HepG2 (cell line): ENCODE measurements around the gene MNAT1. TPM values are rescaled to one million over a fixed set of nuclear protein-coding genes. Genes with fewer than 3 reads are reported as not detected.
A peak's percentile ranks its signal among the peaks of the same experiment; 100 is the strongest.

Experiments
- CAMTA2 ChIP-seq: sonication (generic); formaldehyde crosslinking; IDR thresholded peaks from 2 replicates; pipeline ENCODE4 v1.4.0; 2020; ENCODE audit warnings: mild to moderate bottlenecking, missing genetic modification reagents, borderline replicate concordance
- CBX2 ChIP-seq, 2 experiments: fragments of 200-600 bp in 1 of 2; sonication (generic); formaldehyde crosslinking in 1 of 2; IDR thresholded peaks; 2 replicates each; pipeline versions ENCODE4 v1.7.0 to v1.8.1; 2018 to 2022; ENCODE audit warnings: low read depth in 2 of 2, low read length in 1 of 2, mild to moderate bottlenecking in 1 of 2, missing genetic modification reagents in 1 of 2
- CTCF ChIP-seq: sonication (generic); formaldehyde crosslinking; IDR thresholded peaks from 2 replicates; pipeline ENCODE4 v1.5.0; 2020; ENCODE audit warnings: mild to moderate bottlenecking, missing genetic modification reagents, moderate library complexity
- ELF1 ChIP-seq: sonication (generic); formaldehyde crosslinking; IDR thresholded peaks from 2 replicates; pipeline ENCODE4 v1.4.0; 2020; ENCODE audit warnings: missing genetic modification reagents
- GFI1 ChIP-seq: sonication (generic); formaldehyde crosslinking; IDR thresholded peaks from 2 replicates; pipeline ENCODE4 v1.5.0; 2020; ENCODE audit warnings: missing genetic modification reagents, mild to moderate bottlenecking, borderline replicate concordance
- HDAC6 ChIP-seq: fragments of 200-600 bp; sonication (generic); IDR thresholded peaks from 2 replicates; pipeline ENCODE4 v1.7.0; 2017; ENCODE audit warnings: mild to moderate bottlenecking, antibody characterized with exemption, low read length, low read depth
- JARID2 ChIP-seq: sonication (generic); formaldehyde crosslinking; IDR thresholded peaks from 2 replicates; pipeline ENCODE4 v1.8.1; 2023; ENCODE audit warnings: missing genetic modification reagents, inconsistent platforms; ENCODE audit not compliant: insufficient replicate concordance
- KAT7 ChIP-seq: IDR thresholded peaks from 2 replicates; pipeline ENCODE4 v1.6.1; 2018; ENCODE audit warnings: borderline replicate concordance, missing compliant biosample characterization
- KLF15 ChIP-seq: sonication (generic); formaldehyde crosslinking; IDR thresholded peaks from 2 replicates; pipeline ENCODE4 v1.8.1; 2023; ENCODE audit warnings: borderline replicate concordance, mild to moderate bottlenecking, inconsistent platforms, missing genetic modification reagents, mixed read lengths
- LCORL ChIP-seq, 2 experiments: fragments of 450-650 bp in 1 of 2; sonication (generic) in 1 of 2; formaldehyde crosslinking in 1 of 2; IDR thresholded peaks; 2 replicates each; pipeline versions ENCODE4 v1.5.0 to v1.6.1; 2017 to 2020; ENCODE audit warnings: antibody characterized with exemption in 1 of 2, missing genetic modification reagents in 1 of 2
- SNRNP70 ChIP-seq: fragments of 200-400 bp; formaldehyde crosslinking; IDR thresholded peaks from 2 replicates; pipeline ENCODE4 v1.6.1; 2017; ENCODE audit warnings: mild to moderate bottlenecking, low read depth, low read length, moderate library complexity
- SRSF1 ChIP-seq: fragments of 200-400 bp; formaldehyde crosslinking; optimal IDR thresholded peaks from 2 replicates; pipeline ENCODE3; 2017; ENCODE audit warnings: mild to moderate bottlenecking, low read depth, low read length, moderate library complexity
- THAP7 ChIP-seq: sonication (generic); formaldehyde crosslinking; IDR thresholded peaks from 2 replicates; pipeline ENCODE4 v1.8.1; 2023; ENCODE audit warnings: mild to moderate bottlenecking, missing genetic modification reagents
- U2AF2 ChIP-seq: fragments of 200-400 bp; formaldehyde crosslinking; IDR thresholded peaks from 2 replicates; pipeline ENCODE4 v1.6.1; 2017; ENCODE audit warnings: low read depth, mild to moderate bottlenecking, low read length
- ZBTB26 ChIP-seq: IDR thresholded peaks from 2 replicates; pipeline ENCODE4 v1.6.1; 2016; ENCODE audit warnings: missing compliant biosample characterization, missing genetic modification reagents, borderline replicate concordance
- ZHX1 ChIP-seq: sonication (generic); formaldehyde crosslinking; IDR thresholded peaks from 2 replicates; pipeline ENCODE4 v1.8.1; 2022; ENCODE audit warnings: low read depth, mild to moderate bottlenecking, missing genetic modification reagents
- ZMYM3 ChIP-seq: sonication (generic); formaldehyde crosslinking; IDR thresholded peaks from 2 replicates; pipeline ENCODE4 v1.5.1; 2020; ENCODE audit warnings: mild to moderate bottlenecking, missing genetic modification reagents
- ZNF446 ChIP-seq: sonication (generic); formaldehyde crosslinking; IDR thresholded peaks from 2 replicates; pipeline ENCODE4 v1.5.0; 2020; ENCODE audit warnings: mild to moderate bottlenecking, missing genetic modification reagents
- ZNF468 ChIP-seq: sonication (generic); formaldehyde crosslinking; IDR thresholded peaks from 2 replicates; pipeline ENCODE4 v1.8.0; 2022; ENCODE audit warnings: mild to moderate bottlenecking, moderate library complexity, missing genetic modification reagents
- ZNF512 ChIP-seq: sonication (generic); formaldehyde crosslinking; IDR thresholded peaks from 2 replicates; pipeline ENCODE4 v1.4.0; 2020; ENCODE audit warnings: mild to moderate bottlenecking, missing genetic modification reagents
- polyA plus RNA-seq, 8 experiments: library from polyadenylated mRNA; depleted of rRNA in 3 of 8; stranded (reverse) in 7 of 8; unstranded in 1 of 8; fragments of >200 nt; fragmentation: Illumina TruSeq in 4 of 8; extraction: Trizol in 4 of 8; gene quantifications; 2 replicates each; pipeline versions ENCODE4 v1.2.1 to v1.2.3, GENCODE V29; 2011 to 2016; ENCODE audit warnings: low read depth in 4 of 8, missing spikeins in 1 of 8, mixed read lengths in 1 of 8; ENCODE audit not compliant: insufficient read depth in 1 of 8
- total RNA-seq, 5 experiments: library from RNA; depleted of rRNA; stranded (reverse); fragments of >200 nt; fragmentation: Illumina TruSeq; extraction: Trizol; gene quantifications; 2 replicates each; pipeline ENCODE4 v1.2.3, GENCODE V29; 2016; ENCODE audit warnings: low read depth in 1 of 5

The MNAT1 gene
- total and polyA plus RNA-seq, 2 of the 13 experiments (the other 11 are each of a cell fraction or from before 2014, with no cell fraction given), result 49.2 to 94.8 TPM

GRCh38 chr14:60721326-60722106 is 13.0 kb upstream of the MNAT1 start (continued):
- TF ChIP-seq ZNF512 (CRISPR knock-in tag) (no peak), GFI1 (peak; percentile 53), KAT7 (CRISPR knock-in tag) (0 out of 2 replicates have a peak, but pooled peaks have one; percentile 20), ELF1 (CRISPR knock-in tag) (no peak), ZBTB26 (CRISPR knock-in tag) (no peak), SRSF1 (peak; percentile 51), KLF15 (CRISPR knock-in tag) (no peak), JARID2 (CRISPR knock-in tag) (no peak), LCORL (IDR thresholded peaks at IDR 0.05) (no peak), LCORL (CRISPR knock-in tag; IDR thresholded peaks at IDR 0.05) (peak; percentile 45; the same call in 1 of the 2 replicates), CBX2 (IDR thresholded peaks at IDR 0.05; ENCODE audit: low read depth, low read length) (no peak), CBX2 (CRISPR knock-in tag; IDR thresholded peaks at IDR 0.05; ENCODE audit: low read depth) (no peak), CTCF (CRISPR knock-in tag) (peak; percentile 79), ZNF446 (CRISPR knock-in tag) (no peak), SNRNP70 (no peak), THAP7 (CRISPR knock-in tag) (no peak), ZNF468 (CRISPR knock-in tag) (no peak), U2AF2 (no peak), HDAC6 (0 out of 2 replicates have a peak, but pooled peaks have one; percentile 34), CAMTA2 (CRISPR knock-in tag) (no peak), ZMYM3 (CRISPR knock-in tag) (no peak; the same call in 1 of the 2 replicates), ZHX1 (CRISPR knock-in tag) (no peak)
